Measurements from ENCODE around the gene LRP2.

DNA sequence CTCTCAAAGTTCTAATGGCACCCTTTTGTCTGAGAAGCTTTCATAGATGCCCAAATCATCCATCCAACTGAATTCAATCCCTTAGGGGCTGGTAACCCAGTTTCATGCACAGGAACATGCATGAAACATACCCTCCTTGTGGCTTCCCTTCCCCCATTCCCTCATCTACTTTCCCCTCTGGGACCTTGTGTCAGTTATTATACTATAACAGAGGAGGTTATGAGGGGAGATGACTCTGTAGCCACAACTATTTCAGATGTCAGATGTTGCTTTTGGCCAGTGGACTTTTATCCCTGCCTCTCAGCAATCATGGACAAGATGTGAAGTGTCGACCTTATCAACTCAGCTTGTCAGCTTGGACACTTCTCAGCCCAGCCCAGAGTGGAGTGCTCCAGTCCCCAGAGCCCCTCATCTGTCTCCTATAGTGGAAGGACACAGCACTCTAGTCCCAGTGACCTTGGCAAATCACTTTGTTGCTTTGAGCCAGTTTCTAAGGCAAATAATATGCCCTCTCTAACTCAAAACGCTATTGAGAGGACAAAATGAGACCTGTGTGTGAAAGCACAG lies 284.6 kb downstream of the LRP2 start:
- TF ChIP-seq ZNF274 (IDR thresholded peaks at IDR 0.05; ENCODE audit: low read depth, low read length): no peak
- TF ChIP-seq YY1 (IDR thresholded peaks at IDR 0.05; ENCODE audit: insufficient read depth, insufficient read length): no peak
